H1 (cell line): ENCODE results near the gene ZC3H14. TPM values are rescaled to one million over a fixed set of nuclear protein-coding genes. Genes with fewer than 3 reads are reported as not detected.

Experiments used
- CTCF ChIA-PET: fragments of 300-600 bp; sonication (Branson Sonifier 250); formaldehyde crosslinking; loops from one replicate; lab custom pipeline; 2021; ENCODE audit not compliant: partially characterized antibody; lab: Charles Lee
- POLR2A ChIA-PET: fragments of 300-600 bp; sonication (Branson Sonifier 250); formaldehyde crosslinking; loops from one replicate; lab custom pipeline; 2021; ENCODE audit warnings: inconsistent platforms; ENCODE audit not compliant: partially characterized antibody; lab: Charles Lee
- DNase-seq, 2 experiments: peaks; one replicate each; pipeline versions ENCODE4 v3.0.0 to v3.0.0-alpha.2; 2010 to 2022; ENCODE audit warnings: low spot score in 2 of 2, low read depth in 1 of 2, mixed read lengths in 1 of 2
- FAIRE-seq: peaks from 2 replicates; lab custom pipeline; 2011; peaks lifted over from hg19 to GRCh38; lab: Jason Lieb, UNC
- H2AFZ ChIP-seq: 2 replicates; pipeline ENCODE4 v1.8.1; 2012; ENCODE audit warnings: low read length, inconsistent platforms
- H2AK5ac ChIP-seq: 2 replicates; pipeline ENCODE4 v1.6.1; 2013; ENCODE audit warnings: low read depth, low read length
- H2BK120ac ChIP-seq: replicated peaks from 2 replicates; pipeline ENCODE3; 2013; ENCODE audit warnings: low read depth, low read length, inconsistent platforms
- H2BK12ac ChIP-seq: 2 replicates; pipeline ENCODE4 v1.6.1; 2013; ENCODE audit warnings: low read depth, low read length
- H2BK15ac ChIP-seq: 2 replicates; pipeline ENCODE4 v1.6.1; 2013; ENCODE audit warnings: low read length
- H2BK20ac ChIP-seq: 2 replicates; pipeline ENCODE4 v1.6.1; 2013; ENCODE audit warnings: low read length
- H2BK5ac ChIP-seq: 2 replicates; pipeline ENCODE4 v1.6.1; 2013; ENCODE audit warnings: low read depth, low read length
- H3K14ac ChIP-seq: 2 replicates; pipeline ENCODE4 v1.6.1; 2013; ENCODE audit warnings: inconsistent platforms; ENCODE audit not compliant: insufficient read length
- H3K18ac ChIP-seq: 2 replicates; pipeline ENCODE4 v1.6.1; 2013; ENCODE audit warnings: low read length; ENCODE audit errors: extremely low read depth
- H3K23ac ChIP-seq: 2 replicates; pipeline ENCODE4 v1.6.1; 2013; ENCODE audit warnings: inconsistent platforms; ENCODE audit not compliant: insufficient read length
- H3K23me2 ChIP-seq: 2 replicates; pipeline ENCODE4 v1.6.1; 2013; ENCODE audit warnings: low read depth, low read length
- H3K27ac ChIP-seq: 2 replicates; pipeline ENCODE4 v1.6.1; 2011; ENCODE audit warnings: low read depth, low read length, inconsistent platforms
- H3K27me3 ChIP-seq, 4 experiments: replicated peaks in 1 of 4; 1 replicate in 1 of 4; 2 replicates in 3 of 4; pipeline versions ENCODE4 v1.6.1 to v1.8.1; 2011 to 2013; ENCODE audit warnings: low read length in 3 of 4, mild to moderate bottlenecking in 3 of 4, inconsistent platforms in 2 of 4, mixed read lengths in 2 of 4, moderate library complexity in 1 of 4; ENCODE audit not compliant: control insufficient read depth in 3 of 4, insufficient read depth in 3 of 4; ENCODE audit errors: extremely low read depth in 1 of 4
- H3K36me3 ChIP-seq, 4 experiments: 2 replicates each; pipeline versions ENCODE4 v1.6.1 to v1.8.1; 2011 to 2013; ENCODE audit warnings: mild to moderate bottlenecking in 4 of 4, low read length in 3 of 4, moderate library complexity in 2 of 4, control low read depth in 1 of 4, inconsistent platforms in 1 of 4; ENCODE audit not compliant: insufficient read depth in 4 of 4, control insufficient read depth in 2 of 4
- H3K4ac ChIP-seq: replicated peaks from 2 replicates; pipeline ENCODE3; 2013; ENCODE audit warnings: low read length, low read depth, mixed read lengths, inconsistent platforms; ENCODE audit not compliant: insufficient read length
- H3K4me1 ChIP-seq, 4 experiments: replicated peaks in 1 of 4; 1 replicate in 1 of 4; 2 replicates in 3 of 4; pipeline versions ENCODE4 v1.6.1 to v1.8.1; 2011 to 2013; ENCODE audit warnings: low read length in 3 of 4, inconsistent platforms in 2 of 4, mixed read lengths in 1 of 4; ENCODE audit not compliant: insufficient read depth in 4 of 4, control insufficient read depth in 3 of 4
- H3K4me2 ChIP-seq, 2 experiments: 2 replicates each; pipeline versions ENCODE4 v1.6.1 to v1.8.1; 2011 to 2013; ENCODE audit warnings: low read depth in 2 of 2, low read length in 2 of 2, control low read depth in 1 of 2, inconsistent platforms in 1 of 2, mild to moderate bottlenecking in 1 of 2; ENCODE audit not compliant: insufficient read depth in 1 of 2
- H3K4me3 ChIP-seq, 4 experiments: fragments of 200-600, 300-600 bp in 1 of 4; sonication (generic), shearing (Covaris generic), sonication (Bioruptor Twin) in 1 of 4; 2 replicates each; pipeline versions ENCODE4 v1.5.1 to v1.8.1; 2011 to 2016; ENCODE audit warnings: low read length in 4 of 4, low read depth in 3 of 4, control low read depth in 2 of 4, inconsistent platforms in 2 of 4, mild to moderate bottlenecking in 2 of 4, mixed read lengths in 1 of 4, moderate library complexity in 1 of 4; ENCODE audit not compliant: insufficient read depth in 2 of 4; ENCODE audit errors: extremely low read depth in 1 of 4
- H3K56ac ChIP-seq: replicated peaks from 2 replicates; pipeline ENCODE3; 2013; ENCODE audit warnings: low read depth, mild to moderate bottlenecking, mixed read lengths, low read length, inconsistent platforms; ENCODE audit not compliant: insufficient read length
- H3K79me1 ChIP-seq: 2 replicates; pipeline ENCODE4 v1.6.1; 2013; ENCODE audit warnings: low read depth, low read length, control low read depth
- H3K79me2 ChIP-seq, 2 experiments: 2 replicates each; pipeline versions ENCODE4 v1.6.1 to v1.8.1; 2012 to 2013; ENCODE audit warnings: low read length in 2 of 2, mild to moderate bottlenecking in 2 of 2, inconsistent platforms in 1 of 2; ENCODE audit not compliant: insufficient read depth in 2 of 2, control insufficient read depth in 1 of 2
- H3K9ac ChIP-seq, 4 experiments: replicated peaks in 1 of 4; 1 replicate in 1 of 4; 2 replicates in 3 of 4; pipeline versions ENCODE4 v1.6.1 to v1.8.1; 2011 to 2013; ENCODE audit warnings: low read depth in 3 of 4, low read length in 3 of 4, control low read depth in 2 of 4, mild to moderate bottlenecking in 2 of 4, moderate library complexity in 2 of 4, inconsistent platforms in 1 of 4; ENCODE audit errors: extremely low read depth in 1 of 4
- H3K9me3 ChIP-seq, 2 experiments: 2 replicates each; pipeline versions ENCODE4 v1.6.1 to v1.8.1; 2012 to 2013; ENCODE audit warnings: mild to moderate bottlenecking in 2 of 2, moderate library complexity in 2 of 2, control low read depth in 1 of 2, inconsistent platforms in 1 of 2, low read depth in 1 of 2, low read length in 1 of 2, mixed read lengths in 1 of 2; ENCODE audit not compliant: insufficient read depth in 2 of 2
- H4K20me1 ChIP-seq, 2 experiments: replicated peaks in 1 of 2; 2 replicates each; pipeline versions ENCODE3 to v1.8.1; 2011 to 2013; ENCODE audit warnings: inconsistent platforms in 2 of 2, low read length in 2 of 2, mild to moderate bottlenecking in 1 of 2; ENCODE audit not compliant: insufficient read depth in 2 of 2, control insufficient read depth in 1 of 2
- H4K5ac ChIP-seq: 2 replicates; pipeline ENCODE4 v1.6.1; 2013; ENCODE audit warnings: low read length, low read depth, mixed read lengths, inconsistent platforms; ENCODE audit not compliant: insufficient read length
- H4K8ac ChIP-seq: 2 replicates; pipeline ENCODE4 v1.8.0; 2013; ENCODE audit warnings: mild to moderate bottlenecking, moderate library complexity, low read length, inconsistent platforms; ENCODE audit not compliant: insufficient read depth; ENCODE audit errors: extremely low read depth
- H4K91ac ChIP-seq: replicated peaks from 2 replicates; pipeline ENCODE3; 2013; ENCODE audit warnings: low read length, mixed read lengths, inconsistent platforms; ENCODE audit not compliant: insufficient read length
- MAFK ChIP-seq: IDR thresholded peaks from 2 replicates; pipeline ENCODE4 v1.6.1; 2012; ENCODE audit warnings: low read depth, mild to moderate bottlenecking, improper control_type of control experiment, low read length
- RAD21 ChIP-seq, 2 experiments: IDR thresholded peaks in 1 of 2; conservative IDR thresholded peaks in 1 of 2; 2 replicates each; pipeline ENCODE4 v1.6.1; 2011; ENCODE audit warnings: low read depth in 2 of 2, low read length in 2 of 2, improper control_type of control experiment in 1 of 2, inconsistent platforms in 1 of 2, mild to moderate bottlenecking in 1 of 2, moderate library complexity in 1 of 2
- RNF2 ChIP-seq: fragments of 200-900, 300-1000 bp; sonication (generic); IDR thresholded peaks from 2 replicates; pipeline ENCODE4 v1.7.1; 2016; ENCODE audit warnings: borderline replicate concordance, low read depth, mild to moderate bottlenecking, antibody characterized with exemption, low read length; ENCODE audit not compliant: poor library complexity, severe bottlenecking; ENCODE audit errors: missing control alignments
- SIX5 ChIP-seq: IDR thresholded peaks from 2 replicates; pipeline ENCODE4 v1.6.1; 2011; ENCODE audit warnings: mild to moderate bottlenecking, low read depth, low read length
- TCF12 ChIP-seq: IDR thresholded peaks from 2 replicates; pipeline ENCODE4 v1.6.1; 2011; ENCODE audit warnings: low read depth, mild to moderate bottlenecking, low read length
- YY1 ChIP-seq: IDR thresholded peaks from 2 replicates; pipeline ENCODE4 v1.6.1; 2011; ENCODE audit warnings: low read depth, mild to moderate bottlenecking, low read length
- WGBS, 2 experiments: shearing (Covaris generic) in 1 of 2; methylation state at CpG; one replicate each; pipeline versions ENCODE4 v1.1.6 to v1.1.7; 2013 to 2015; ENCODE audit warnings: low lambda C conversion rate in 2 of 2, mixed read lengths in 2 of 2, inconsistent platforms in 1 of 2, low coverage in 1 of 2, missing lambda C conversion rate in 1 of 2; ENCODE audit not compliant: insufficient replicate concordance in 2 of 2, insufficient coverage in 1 of 2, insufficient read length in 1 of 2; ENCODE audit errors: extremely low coverage in 1 of 2, missing lambda C conversion rate in 1 of 2; 5-methylcytosine and 5-hydroxymethylcytosine counted together
- polyA plus RNA-seq, 7 experiments: library from polyadenylated mRNA; depleted of rRNA in 3 of 7; stranded (reverse) in 5 of 7; unstranded in 2 of 7; fragments of >200 nt in 5 of 7; fragments of 200-250 nt in 2 of 7; gene quantifications; 1 replicate in 5 of 7; 2 replicates in 1 of 7; 4 replicates in 1 of 7; pipeline versions ENCODE4 v1.2.1 to v1.2.3, GENCODE V29; 2011 to 2013; ENCODE audit warnings: missing spikeins in 2 of 7, mixed read lengths in 2 of 7
- total RNA-seq: library from RNA; stranded (reverse); fragmentation: NEBNext Ultra II Directional; extraction: Animal tissue kit (Norgen Biotek cat#: 25700); gene quantifications from 2 replicates; pipeline ENCODE4 v1.2.1, GENCODE V29; 2021
- TF ChIP-seq, protein P1 (sequence below), 3 experiments: IDR thresholded peaks; 1 replicate in 2 of 3; 2 replicates in 1 of 3; pipeline versions ENCODE4 v1.5.1 to v1.6.1; 2011; ENCODE audit warnings: low read length in 3 of 3, mild to moderate bottlenecking in 3 of 3, inconsistent platforms in 2 of 3, low read depth in 1 of 3, moderate library complexity in 1 of 3; ENCODE audit not compliant: insufficient read depth in 1 of 3; ENCODE audit errors: control extremely low read depth in 1 of 3
- TF ChIP-seq, protein P2 (sequence below): IDR thresholded peaks from 2 replicates; pipeline ENCODE4 v1.6.1; 2012; ENCODE audit warnings: inconsistent platforms

ZC3H14 gene
- total and polyA plus RNA-seq, 2 of the 8 experiments (the other 6 are each of a cell fraction or from before 2014, with no cell fraction given), result 86.0 to 99.1 TPM

DNA sequence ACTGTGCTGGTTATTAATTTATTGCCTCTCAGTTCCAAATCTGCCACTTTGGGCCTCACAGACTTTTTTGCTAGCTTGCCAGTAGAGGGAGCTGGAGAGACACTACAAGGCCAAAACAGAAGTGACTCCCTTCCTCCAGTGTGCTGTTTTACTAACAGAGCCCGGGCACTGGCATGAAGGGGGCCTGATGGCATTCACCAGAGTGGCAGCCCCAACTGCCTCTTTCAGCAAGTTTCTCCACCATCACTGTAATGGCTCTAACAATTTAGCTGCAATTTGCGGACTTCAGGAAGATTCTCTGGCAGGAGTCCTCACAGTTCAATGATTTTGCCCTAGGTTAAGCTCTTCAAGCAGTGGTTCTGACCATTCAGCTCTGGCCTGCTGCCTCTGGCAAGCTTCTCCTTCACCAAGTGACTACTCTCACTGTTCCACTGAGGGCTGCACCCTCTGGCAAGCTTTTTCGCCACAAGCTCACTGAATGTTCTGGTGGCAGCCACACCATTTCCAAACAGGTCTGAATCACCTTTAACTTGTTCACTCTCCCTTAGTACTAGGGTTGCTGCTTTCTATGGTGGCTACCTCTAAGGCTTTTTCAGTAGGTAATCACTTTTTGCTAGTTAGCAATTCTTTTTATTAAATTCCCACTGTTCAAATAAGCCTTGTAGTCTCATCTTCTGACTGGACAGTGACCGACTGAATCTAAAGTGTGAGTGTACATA, 104.9 kb downstream of the ZC3H14 start:
- H4K91ac ChIP-seq, result no peak overlapping the region
- no peak overlapping the region for H2BK120ac ChIP-seq
- no peaks in the 10 kb centered on the region for H3K23me2 ChIP-seq
- H3K14ac ChIP-seq, result no peak overlapping the region
- no peaks in the 10 kb centered on the region for H3K4me1 ChIP-seq
- no peaks in the 10 kb centered on the region for H4K20me1 ChIP-seq
- H4K8ac ChIP-seq, result no peak overlapping the region
- no peak overlapping the region for H3K4ac ChIP-seq
- H2BK12ac ChIP-seq, result no peak overlapping the region
- CTCF ChIA-PET, result interaction anchor here (0.5 to 3.9 kb wide), 55 partner anchors 8 to 348 kb away, joined by 3 to 65 read pairs (median 4); partner anchors contain the start of gene EML5
- DNase-seq (peak in 1 of 2 experiments; percentile 60), FAIRE-seq (no peak)
- H3K79me1 ChIP-seq, result no peaks in the 10 kb centered on the region
- no peak overlapping the region for H2BK20ac ChIP-seq
- no peaks in the 10 kb centered on the region for H3K27me3 ChIP-seq
- no peak overlapping the region for H3K23ac ChIP-seq
- no peaks in the 10 kb centered on the region for H3K36me3 ChIP-seq
- no peak overlapping the region for H2BK15ac ChIP-seq
- no peak overlapping the region for H4K5ac ChIP-seq
- no peak overlapping the region for H3K56ac ChIP-seq
- no peak overlapping the region for H2AK5ac ChIP-seq
- H3K27ac ChIP-seq, result no peak overlapping the region
- WGBS, 2 experiments, result 64% methylated on average over 4 of the region's 4 CpGs; no CpG with 5 or more reads in 1 of the 2 experiments
- no peak overlapping the region for H3K4me2 ChIP-seq
- no peak overlapping the region for H3K18ac ChIP-seq
- TF ChIP-seq SIX5 (no peak), YY1 (0 out of 2 replicates have a peak, but pooled peaks have one; percentile 16), RAD21 (IDR thresholded peaks at IDR 0.05 in 1 of 2, conservative IDR thresholded peaks at IDR 0.05 in 1 of 2; ENCODE audit: low read depth in 2 of 2, low read length in 2 of 2) (peak; percentile 92 to 94), MAFK (no peak), TCF12 (no peak), RNF2 (no peak)
- TF ChIP-seq, protein P1, sequence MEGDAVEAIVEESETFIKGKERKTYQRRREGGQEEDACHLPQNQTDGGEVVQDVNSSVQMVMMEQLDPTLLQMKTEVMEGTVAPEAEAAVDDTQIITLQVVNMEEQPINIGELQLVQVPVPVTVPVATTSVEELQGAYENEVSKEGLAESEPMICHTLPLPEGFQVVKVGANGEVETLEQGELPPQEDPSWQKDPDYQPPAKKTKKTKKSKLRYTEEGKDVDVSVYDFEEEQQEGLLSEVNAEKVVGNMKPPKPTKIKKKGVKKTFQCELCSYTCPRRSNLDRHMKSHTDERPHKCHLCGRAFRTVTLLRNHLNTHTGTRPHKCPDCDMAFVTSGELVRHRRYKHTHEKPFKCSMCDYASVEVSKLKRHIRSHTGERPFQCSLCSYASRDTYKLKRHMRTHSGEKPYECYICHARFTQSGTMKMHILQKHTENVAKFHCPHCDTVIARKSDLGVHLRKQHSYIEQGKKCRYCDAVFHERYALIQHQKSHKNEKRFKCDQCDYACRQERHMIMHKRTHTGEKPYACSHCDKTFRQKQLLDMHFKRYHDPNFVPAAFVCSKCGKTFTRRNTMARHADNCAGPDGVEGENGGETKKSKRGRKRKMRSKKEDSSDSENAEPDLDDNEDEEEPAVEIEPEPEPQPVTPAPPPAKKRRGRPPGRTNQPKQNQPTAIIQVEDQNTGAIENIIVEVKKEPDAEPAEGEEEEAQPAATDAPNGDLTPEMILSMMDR (IDR thresholded peaks at IDR 0.05; ENCODE audit: control extremely low read depth in 1 of 3, insufficient read depth in 1 of 3, low read depth in 1 of 3, low read length in 3 of 3), result peak; percentile 24 to 86 (median 85)
- TF ChIP-seq, protein P2, sequence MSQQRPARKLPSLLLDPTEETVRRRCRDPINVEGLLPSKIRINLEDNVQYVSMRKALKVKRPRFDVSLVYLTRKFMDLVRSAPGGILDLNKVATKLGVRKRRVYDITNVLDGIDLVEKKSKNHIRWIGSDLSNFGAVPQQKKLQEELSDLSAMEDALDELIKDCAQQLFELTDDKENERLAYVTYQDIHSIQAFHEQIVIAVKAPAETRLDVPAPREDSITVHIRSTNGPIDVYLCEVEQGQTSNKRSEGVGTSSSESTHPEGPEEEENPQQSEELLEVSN, result no peak
- no peaks in the 10 kb centered on the region for H3K9me3 ChIP-seq
- 0 out of 2 replicates have a peak overlapping the region, but pooled peaks have one; percentile 15 for H2AFZ ChIP-seq
- no peak overlapping the region for H3K9ac ChIP-seq
- H3K79me2 ChIP-seq, result no peaks in the 10 kb centered on the region
- POLR2A ChIA-PET, result interaction anchor here (1.3 kb wide), 1 partner anchor 15 kb away, joined by 7 read pairs; no protein-coding TSS in a partner anchor
- H3K4me3 ChIP-seq, result no peak overlapping the region
- H2BK5ac ChIP-seq, result no peak overlapping the region
